H1 (cell line): ENCODE measurements around the gene HEATR1. TPM values are rescaled to one million over a fixed set of nuclear protein-coding genes. Genes with fewer than 3 reads are reported as not detected.
A peak's percentile ranks its signal among the peaks of the same experiment; 100 is the strongest.

Source experiments
- ATF2 ChIP-seq: IDR thresholded peaks from 2 replicates; pipeline ENCODE4 v1.6.1; 2012; ENCODE audit warnings: low read length, inconsistent platforms
- BCL11A ChIP-seq, 2 experiments: IDR thresholded peaks; one replicate each; pipeline ENCODE4 v1.6.1; 2011; ENCODE audit warnings: low read depth in 2 of 2, low read length in 2 of 2, mild to moderate bottlenecking in 2 of 2
- CTCF ChIP-seq, 3 experiments: IDR thresholded peaks; 1 replicate in 2 of 3; 2 replicates in 1 of 3; pipeline versions ENCODE4 v1.5.1 to v1.6.1; 2011; ENCODE audit warnings: low read length in 3 of 3, mild to moderate bottlenecking in 3 of 3, inconsistent platforms in 2 of 3, low read depth in 1 of 3, moderate library complexity in 1 of 3; ENCODE audit not compliant: insufficient read depth in 1 of 3; ENCODE audit errors: control extremely low read depth in 1 of 3
- EGR1 ChIP-seq: IDR thresholded peaks from 2 replicates; pipeline ENCODE4 v1.6.1; 2011; ENCODE audit warnings: low read depth, low read length, borderline replicate concordance
- HDAC2 ChIP-seq, 2 experiments: fragments of 300-600 bp in 1 of 2; sonication (generic) in 1 of 2; IDR thresholded peaks; 2 replicates each; pipeline ENCODE4 v1.6.1; 2011 to 2012; ENCODE audit warnings: low read depth in 2 of 2, low read length in 2 of 2, mild to moderate bottlenecking in 2 of 2, moderate library complexity in 2 of 2, borderline replicate concordance in 1 of 2, inconsistent platforms in 1 of 2
- HDAC6 ChIP-seq: IDR thresholded peaks from one replicate; pipeline ENCODE4 v1.7.1; 2012; ENCODE audit warnings: low read depth, mild to moderate bottlenecking, inconsistent platforms, low read length, moderate library complexity
- KDM1A ChIP-seq: fragments of 200-600, 300-600 bp; sonication (generic); IDR thresholded peaks from 2 replicates; pipeline ENCODE4 v1.7.1; 2016; ENCODE audit warnings: mild to moderate bottlenecking, low read length, borderline replicate concordance
- KDM5A ChIP-seq: fragments of 200-600 bp; IDR thresholded peaks from 2 replicates; pipeline ENCODE4 v1.7.1; 2012; ENCODE audit warnings: mild to moderate bottlenecking, low read length, inconsistent platforms, mixed read lengths
- MAX ChIP-seq: IDR thresholded peaks from 2 replicates; pipeline ENCODE4 v1.6.1; 2012; ENCODE audit warnings: inconsistent platforms
- NRF1 ChIP-seq: IDR thresholded peaks from 2 replicates; pipeline ENCODE4 v1.6.1; 2011; ENCODE audit warnings: mild to moderate bottlenecking, low read depth, low read length, improper control_type of control experiment
- POLR2AphosphoS5 ChIP-seq: IDR thresholded peaks from 2 replicates; pipeline ENCODE4 v1.6.1; 2011; ENCODE audit warnings: low read depth, low read length
- RAD21 ChIP-seq, 2 experiments: IDR thresholded peaks in 1 of 2; conservative IDR thresholded peaks in 1 of 2; 2 replicates each; pipeline ENCODE4 v1.6.1; 2011; ENCODE audit warnings: low read depth in 2 of 2, low read length in 2 of 2, improper control_type of control experiment in 1 of 2, inconsistent platforms in 1 of 2, mild to moderate bottlenecking in 1 of 2, moderate library complexity in 1 of 2
- SIRT6 ChIP-seq: IDR thresholded peaks from one replicate; pipeline ENCODE4 v1.7.1; 2012; ENCODE audit warnings: low read length, inconsistent platforms
- SIX5 ChIP-seq: IDR thresholded peaks from 2 replicates; pipeline ENCODE4 v1.6.1; 2011; ENCODE audit warnings: mild to moderate bottlenecking, low read depth, low read length
- TAF7 ChIP-seq: optimal IDR thresholded peaks from 2 replicates; pipeline ENCODE3; 2011; ENCODE audit warnings: low read depth, mild to moderate bottlenecking, inconsistent platforms, low read length, moderate library complexity, borderline replicate concordance
- TCF12 ChIP-seq: IDR thresholded peaks from 2 replicates; pipeline ENCODE4 v1.6.1; 2011; ENCODE audit warnings: low read depth, mild to moderate bottlenecking, low read length
- USF2 ChIP-seq: IDR thresholded peaks from 2 replicates; pipeline ENCODE4 v1.6.1; 2011; ENCODE audit warnings: low read length, improper control_type of control experiment
- polyA plus RNA-seq, 7 experiments: library from polyadenylated mRNA; depleted of rRNA in 3 of 7; stranded (reverse) in 5 of 7; unstranded in 2 of 7; fragments of >200 nt in 5 of 7; fragments of 200-250 nt in 2 of 7; gene quantifications; 1 replicate in 5 of 7; 2 replicates in 1 of 7; 4 replicates in 1 of 7; pipeline versions ENCODE4 v1.2.1 to v1.2.3, GENCODE V29; 2011 to 2013; ENCODE audit warnings: missing spikeins in 2 of 7, mixed read lengths in 2 of 7
- total RNA-seq: library from RNA; stranded (reverse); fragmentation: NEBNext Ultra II Directional; extraction: Animal tissue kit (Norgen Biotek cat#: 25700); gene quantifications from 2 replicates; pipeline ENCODE4 v1.2.1, GENCODE V29; 2021

The HEATR1 gene
- total and polyA plus RNA-seq, 2 of the 8 experiments (the other 6 are each of a cell fraction or from before 2014, with no cell fraction given), result 13.0 to 95.8 TPM

- peak; percentile 63; the same call in 1 of the 2 replicates for TF ChIP-seq KDM5A
- TF ChIP-seq NRF1, result no peak
- TF ChIP-seq SIX5, result no peak
- peak; percentile 89 for TF ChIP-seq MAX
- peak; percentile 31; the same call in 1 of the 2 replicates for TF ChIP-seq EGR1
- TF ChIP-seq USF2, result peak; percentile 64; the same call in 1 of the 2 replicates
- TF ChIP-seq POLR2AphosphoS5, result peak; percentile 79
- TF ChIP-seq RAD21 (IDR thresholded peaks at IDR 0.05 in 1 of 2, conservative IDR thresholded peaks at IDR 0.05 in 1 of 2; ENCODE audit: low read depth in 2 of 2, low read length in 2 of 2), result no peak
- TF ChIP-seq CTCF (IDR thresholded peaks at IDR 0.05; ENCODE audit: control extremely low read depth in 1 of 3, insufficient read depth in 1 of 3, low read depth in 1 of 3, low read length in 3 of 3), result no peak
- TF ChIP-seq SIRT6, result no peak
- no peak for TF ChIP-seq HDAC6
- peak; percentile 70; the same call in 1 of the 2 replicates for TF ChIP-seq KDM1A
- no peak for TF ChIP-seq TCF12
- no peak for TF ChIP-seq BCL11A (IDR thresholded peaks at IDR 0.05; ENCODE audit: low read depth in 2 of 2, low read length in 2 of 2)
- TF ChIP-seq ATF2, result peak; percentile 18
- no peak for TF ChIP-seq TAF7
- TF ChIP-seq HDAC2 (IDR thresholded peaks at IDR 0.05; ENCODE audit: borderline replicate concordance in 1 of 2, low read depth in 2 of 2, low read length in 2 of 2), result peak; percentile 35 to 41; a peak in 1 of 4 replicates
These were observed at the start of gene HEATR1 (continued) for GRCh38 chr1:236603991-236604904.
